Stimulated activated CD8-positive, alpha-beta memory T cell treated with anti-CD3 and anti-CD28 coated beads, Interleukin-15, amount 100 ng/mL, for 24 hours (primary cell): Measurements from ENCODE around the gene ATXN7L3.
A peak's percentile ranks its signal among the peaks of the same experiment; 100 is the strongest.

Source experiments
- DNase-seq: peaks from one replicate; pipeline ENCODE4 v3.0.0-alpha.2; 2020; ENCODE audit warnings: low read depth

Gene ATXN7L3

DNA sequence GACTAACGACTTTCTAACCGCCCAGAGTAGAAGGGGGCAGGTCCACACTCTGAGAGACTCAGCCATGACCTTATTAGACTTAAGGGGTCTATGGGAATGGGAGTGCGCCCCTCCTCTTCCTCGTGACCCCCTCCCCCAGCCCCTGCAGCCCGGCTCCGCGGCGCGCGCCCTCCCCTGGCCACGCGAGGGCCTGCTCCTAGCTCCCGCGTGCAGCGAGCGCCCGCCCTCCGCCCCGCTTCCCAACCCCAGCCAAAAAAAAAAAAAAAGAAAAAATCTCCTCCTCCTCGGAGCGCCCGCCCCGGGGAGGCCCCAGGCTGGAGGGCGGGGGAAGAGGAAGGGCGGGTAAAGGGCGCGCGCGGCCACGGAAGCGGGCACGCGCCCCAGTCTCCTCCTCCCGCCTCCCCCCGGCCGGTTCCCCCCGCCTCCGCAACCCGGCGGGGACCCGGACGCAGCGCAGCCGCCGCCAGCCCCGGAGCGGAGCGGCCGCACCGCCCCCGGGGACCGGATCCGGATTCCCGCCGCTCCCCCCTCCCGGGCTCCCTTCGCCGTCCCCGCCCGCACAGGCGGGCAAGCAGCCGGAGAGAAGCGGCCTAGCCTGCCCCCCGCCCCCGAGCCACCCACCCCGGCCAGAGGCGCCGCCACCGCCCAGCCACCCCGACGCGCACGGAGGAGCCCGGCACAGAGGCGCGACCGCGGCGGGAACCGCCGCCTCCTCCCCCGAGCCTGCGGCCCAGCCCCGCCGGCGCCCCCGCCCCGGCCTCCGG, 18.8 kb upstream of the ATXN7L3 start:
- DNase-seq: peak; percentile 69

DNA sequence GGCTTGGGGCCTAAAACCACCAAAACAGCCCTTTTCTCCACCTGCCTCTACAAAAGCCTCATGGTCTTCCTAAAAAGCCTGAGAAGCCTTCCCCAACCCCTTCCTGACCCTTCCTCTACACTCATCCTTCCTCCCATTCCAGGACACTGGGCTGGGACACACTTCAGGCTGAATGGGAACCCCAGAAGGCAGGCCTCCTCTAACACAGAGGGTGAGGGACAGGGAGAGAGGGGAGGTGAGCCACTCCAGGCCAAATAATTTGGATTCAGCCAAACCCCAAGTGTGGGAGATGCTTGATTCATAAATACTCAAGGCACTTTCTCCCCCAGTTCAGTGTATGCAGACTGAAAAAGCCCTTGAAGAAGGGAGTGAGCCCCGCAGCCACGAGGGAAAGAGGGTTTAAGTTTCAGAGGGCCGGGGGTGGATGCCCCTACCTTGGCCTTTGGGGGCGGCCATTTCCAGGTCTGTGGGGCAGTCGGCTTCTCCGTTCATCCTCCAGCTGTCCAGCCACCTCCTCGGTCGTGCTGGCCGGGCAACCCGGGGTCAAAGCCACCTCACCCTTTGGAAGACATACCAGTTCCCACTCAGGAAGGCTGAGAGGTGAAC, 18.2 kb upstream of the ATXN7L3 start:
- DNase-seq: no peak

DNA sequence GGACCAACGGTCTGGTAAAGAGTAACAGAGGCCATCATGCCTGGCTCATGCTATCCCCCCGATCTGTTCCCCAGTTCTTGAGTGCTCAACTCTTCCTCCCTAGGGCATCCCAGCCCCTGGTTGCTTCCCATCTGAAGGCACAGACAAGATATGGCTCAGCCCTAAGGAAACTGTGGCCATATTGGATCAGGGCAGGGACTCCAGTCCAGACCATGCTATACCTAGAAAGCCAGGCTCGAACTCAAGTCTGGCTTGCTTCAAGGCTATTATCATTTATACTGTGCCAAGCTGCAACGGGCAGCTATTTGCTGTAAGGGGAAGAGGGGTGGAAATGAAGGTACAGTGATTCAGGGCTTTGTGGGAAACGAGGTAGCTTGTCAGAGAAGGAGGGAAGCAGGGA, 17.0 kb upstream of the ATXN7L3 start:
- no peak for DNase-seq

DNA sequence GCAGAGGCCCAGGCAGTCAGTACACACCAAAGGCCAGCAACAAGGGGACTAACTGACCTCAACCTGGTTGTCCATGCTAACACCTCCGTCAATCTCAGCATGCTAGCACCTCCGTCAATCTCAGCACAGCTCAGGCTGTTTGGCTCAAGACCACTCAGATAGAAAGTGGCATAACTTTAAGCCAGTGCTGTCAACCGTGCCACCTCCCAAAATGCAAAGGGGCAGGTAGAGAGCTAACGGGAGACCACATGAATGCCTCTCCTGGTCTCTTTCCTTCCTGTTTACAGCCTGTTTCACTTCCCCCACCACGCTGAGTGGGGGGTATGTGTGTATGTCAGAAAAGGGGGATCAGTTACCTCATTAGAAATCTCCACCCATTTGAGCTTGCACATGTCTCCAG, 16.5 kb upstream of the ATXN7L3 start:
- DNase-seq: no peak

DNA sequence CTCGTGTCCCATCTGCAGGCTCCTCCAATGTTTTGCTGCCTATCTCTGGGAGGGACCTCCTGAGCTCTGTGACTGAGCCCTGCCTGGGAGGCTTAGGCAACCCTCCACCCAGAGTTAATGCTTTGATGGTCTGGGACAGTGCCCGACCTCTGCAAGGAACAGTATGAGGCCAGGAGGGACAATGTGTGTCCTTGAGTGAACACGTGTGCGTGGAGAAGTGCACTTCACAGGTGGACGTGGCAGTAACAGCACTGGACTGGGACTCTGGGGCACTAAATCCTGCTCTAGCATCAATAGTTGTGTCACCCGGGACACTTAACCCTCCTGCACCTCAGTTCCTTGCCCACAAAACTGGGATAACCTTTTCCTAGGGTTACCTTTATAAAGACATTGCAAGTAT, 15.2 kb upstream of the ATXN7L3 start:
- DNase-seq: no peak

DNA sequence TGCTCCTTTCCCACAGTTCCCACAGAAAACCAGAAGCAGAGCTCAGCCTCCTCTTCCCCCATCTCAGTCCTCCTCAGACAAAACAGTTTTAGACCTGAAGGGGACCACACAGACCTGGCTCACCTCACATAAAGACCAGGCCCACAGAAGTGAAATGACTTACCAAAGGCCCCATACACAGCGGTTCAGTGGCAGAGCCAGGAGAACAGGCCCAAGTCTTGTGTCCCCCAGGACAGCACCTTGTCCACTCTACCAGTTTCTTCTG, 14.5 kb upstream of the ATXN7L3 start:
- DNase-seq: no peak

DNA sequence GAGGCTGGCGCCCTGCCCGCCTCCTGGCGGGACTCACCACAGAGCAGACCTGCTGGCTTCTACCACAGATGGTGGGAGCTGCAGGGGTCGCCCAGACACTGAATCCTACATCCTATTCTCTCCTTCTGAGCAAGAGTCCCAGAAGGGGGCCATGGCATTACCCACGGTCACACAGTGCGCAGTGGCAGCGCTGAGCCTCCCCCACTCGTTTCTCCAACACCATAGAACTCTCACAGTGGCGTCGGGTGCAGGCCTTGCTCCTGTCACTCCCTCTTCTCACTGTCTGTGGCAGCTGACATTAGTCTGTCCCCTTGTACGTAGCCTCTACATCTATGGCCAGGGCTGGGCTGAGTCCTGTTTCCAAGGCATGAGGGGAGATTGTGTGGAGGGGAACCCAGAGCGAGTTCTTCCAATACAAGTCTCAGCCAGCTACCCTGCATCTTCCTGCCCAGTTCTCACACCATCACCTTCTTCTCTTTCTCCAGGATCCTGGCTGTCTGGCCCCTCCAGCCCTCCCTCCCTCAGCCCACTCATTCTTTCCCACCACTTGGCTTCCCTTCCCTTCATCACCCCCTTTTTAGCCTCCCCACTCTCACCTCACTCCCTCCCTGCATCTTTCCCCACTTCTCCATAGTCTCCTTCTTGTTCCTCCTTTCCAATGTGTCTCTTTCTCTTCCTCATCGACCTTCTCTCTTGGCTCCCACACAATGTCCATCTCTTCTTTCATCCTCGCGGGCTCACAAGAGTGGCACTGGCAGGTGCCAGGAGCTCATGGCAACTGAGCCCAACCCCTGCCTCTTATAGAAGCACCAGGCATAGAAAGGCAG, 13.9 kb upstream of the ATXN7L3 start:
- DNase-seq: no peak

DNA sequence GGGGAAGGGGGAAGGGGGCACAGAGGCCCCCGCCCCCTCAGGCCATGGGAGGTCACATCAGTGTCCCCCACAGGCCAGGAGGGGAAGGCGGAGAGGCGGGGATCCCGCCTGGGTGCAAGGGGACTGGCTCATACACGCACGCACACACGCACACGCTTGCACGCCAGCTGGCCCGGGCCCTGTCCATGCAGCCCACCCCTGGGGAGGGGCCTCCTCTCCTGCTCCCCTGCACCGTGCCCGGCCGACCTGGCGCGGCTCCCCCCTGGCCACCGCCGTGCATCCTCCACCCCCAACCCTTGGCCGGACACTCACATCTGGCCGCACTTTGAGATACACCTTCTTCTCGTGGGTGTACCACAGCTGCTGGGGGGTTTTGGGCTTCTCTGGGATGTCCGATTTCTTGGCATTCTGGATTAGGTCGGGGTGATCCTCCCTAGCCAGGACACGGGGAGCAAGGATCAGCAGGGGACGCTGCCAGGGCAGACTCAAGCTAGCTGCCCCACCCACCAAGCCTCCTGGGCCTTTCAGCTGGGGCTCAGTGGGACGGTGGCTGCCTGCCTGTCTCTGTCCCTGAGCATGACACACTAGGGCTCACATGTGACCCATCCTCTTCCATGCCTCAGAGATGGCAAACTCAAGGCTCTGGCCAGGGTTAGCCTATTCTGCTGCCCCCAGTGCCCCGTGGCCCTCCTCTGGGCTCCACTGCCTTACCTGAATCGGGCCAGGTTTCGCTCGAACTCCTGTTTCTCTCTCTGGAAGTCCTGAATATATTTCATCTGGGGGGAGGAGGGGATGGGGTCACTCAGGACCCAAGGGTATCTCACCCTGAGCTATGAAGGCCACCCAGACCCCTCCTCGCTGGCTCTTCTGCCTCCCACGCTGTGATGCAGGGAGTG, 13.1 kb upstream of the ATXN7L3 start:
- DNase-seq: no peak

DNA sequence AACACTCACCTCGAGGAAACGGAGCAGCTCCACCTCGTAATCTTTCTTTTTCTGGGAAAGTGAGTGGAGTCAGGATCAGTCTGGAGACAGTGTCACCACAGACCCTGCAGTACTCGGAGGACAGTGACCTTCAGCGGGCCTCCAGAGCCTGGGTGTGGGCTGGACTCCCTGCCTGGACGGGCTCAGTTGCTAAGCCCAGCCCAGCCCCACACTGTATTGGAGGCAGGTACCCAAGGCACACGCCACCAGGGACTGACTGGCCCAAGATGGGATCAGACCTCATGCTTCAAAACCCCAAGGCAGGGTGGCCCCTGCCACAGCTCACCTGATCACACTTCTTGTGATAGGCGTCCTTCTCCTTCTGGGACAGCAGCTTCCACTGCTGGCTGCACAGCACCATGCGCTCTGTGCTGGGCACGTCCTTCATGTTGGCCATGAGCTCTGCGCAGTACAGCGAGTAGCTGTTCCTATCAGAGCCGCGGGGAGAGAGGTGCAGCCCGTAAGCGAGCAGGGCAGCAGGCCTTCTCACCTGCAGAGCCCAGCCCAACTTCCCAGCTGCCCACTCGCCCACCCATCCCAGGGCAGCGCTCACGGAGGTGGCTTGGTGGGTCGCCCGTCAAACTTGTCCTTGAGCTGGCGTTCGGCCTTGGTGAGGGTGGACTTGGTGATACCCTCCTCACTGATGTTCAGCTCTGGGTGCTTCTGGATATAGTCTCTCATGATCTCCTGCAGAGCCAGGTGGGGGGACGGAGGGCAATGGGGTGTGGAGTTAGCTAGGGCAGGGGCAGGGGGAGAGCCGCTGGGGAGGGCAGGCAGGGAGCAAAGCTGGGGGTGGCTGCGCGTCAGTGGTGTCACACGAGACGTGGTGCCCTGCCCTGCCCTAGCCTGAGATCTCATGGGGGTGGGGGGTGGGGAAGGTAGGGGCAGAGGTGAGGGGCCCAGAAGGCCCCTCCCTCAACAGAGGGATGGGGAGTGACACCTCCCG, 11.9 kb upstream of the ATXN7L3 start:
- DNase-seq: no peak

DNA sequence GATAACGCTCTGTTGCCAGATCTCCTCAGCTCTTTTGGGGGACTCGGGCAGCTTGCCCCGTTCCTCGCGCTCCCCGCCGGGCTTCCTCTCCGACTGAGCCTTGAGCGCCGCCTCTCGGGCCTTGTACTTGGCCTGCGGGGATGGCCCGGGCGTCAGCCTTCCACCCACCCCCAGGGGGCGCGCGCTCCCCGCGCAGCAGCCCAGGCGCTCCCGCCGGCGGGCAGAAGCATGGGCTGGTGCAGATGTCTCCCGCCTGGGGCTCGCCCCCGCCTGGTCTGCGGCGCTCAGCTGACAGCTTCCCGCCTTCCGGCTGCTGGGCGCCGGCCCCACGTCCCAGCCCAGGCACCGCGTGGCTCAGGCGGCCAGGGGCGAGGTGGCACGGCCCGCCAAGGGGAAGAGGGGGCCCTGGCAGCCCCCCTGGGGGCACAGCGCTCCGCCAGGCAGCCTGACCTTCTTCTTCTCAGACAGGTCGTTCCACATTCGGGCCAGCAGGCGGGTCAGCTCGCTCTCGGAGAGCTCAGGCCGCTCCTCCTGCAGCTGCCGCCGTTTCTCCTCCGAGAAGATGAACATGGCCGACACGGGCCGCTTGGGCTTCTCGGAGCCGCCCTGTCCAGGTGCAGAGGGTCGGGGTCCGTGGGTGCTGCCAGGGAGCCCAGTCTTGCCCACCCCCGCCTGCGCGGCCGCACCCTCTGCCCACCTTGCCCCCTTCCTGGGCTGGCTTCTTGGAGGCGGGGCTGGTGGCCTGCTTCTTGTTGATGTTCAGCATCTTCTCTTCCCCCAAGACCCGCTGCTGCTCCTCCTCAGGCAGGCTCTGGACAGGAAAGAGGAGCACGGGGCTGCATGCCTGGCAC, 10.9 kb upstream of the ATXN7L3 start:
- DNase-seq: peak; percentile 81

DNA sequence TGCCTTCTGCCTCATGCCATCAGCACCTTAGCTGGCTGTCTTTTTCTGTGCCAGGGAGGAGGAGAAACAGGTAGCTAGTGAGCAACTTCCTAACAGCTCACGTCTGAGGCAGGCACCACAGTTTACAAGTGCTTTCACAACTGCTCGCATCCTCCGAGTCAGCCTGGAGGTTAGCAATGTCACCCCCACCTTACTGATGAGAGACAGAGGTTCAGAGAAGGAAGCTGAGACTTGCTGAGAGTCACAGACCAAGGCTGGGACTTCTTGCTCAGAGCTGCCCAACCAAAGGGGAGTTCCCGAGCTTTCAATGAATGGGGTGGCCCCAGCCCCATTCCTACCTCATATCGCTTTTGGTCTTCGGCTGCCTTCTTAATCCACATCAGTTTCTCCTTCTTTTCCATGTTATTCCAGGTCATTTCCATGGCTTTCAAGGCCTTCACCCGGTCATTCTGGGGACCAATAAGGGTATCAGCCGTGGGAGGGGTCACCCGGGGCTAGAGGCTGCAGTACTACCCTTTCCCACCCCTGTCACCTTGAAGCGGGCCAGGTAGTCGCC, 10.2 kb upstream of the ATXN7L3 start:
- no peak for DNase-seq

DNA sequence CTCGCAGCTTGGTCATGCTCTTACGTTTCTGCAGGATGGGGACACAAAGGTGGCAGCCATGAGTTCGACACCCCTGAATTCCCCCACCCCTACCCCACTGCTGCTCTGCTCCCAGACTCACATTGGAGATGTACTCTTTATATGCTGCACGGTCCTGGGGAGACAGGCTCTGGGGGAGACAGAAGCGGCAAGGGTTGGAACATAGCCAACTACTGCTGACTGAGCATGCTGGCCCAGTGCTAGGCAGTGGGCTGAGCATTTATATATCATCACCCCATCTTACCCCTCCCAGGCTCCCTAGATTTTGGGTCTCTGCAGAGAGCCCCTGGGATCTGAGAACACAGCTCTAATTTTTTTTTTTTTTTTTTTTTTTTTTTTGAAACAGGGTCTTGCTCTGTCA, 8.1 kb upstream of the ATXN7L3 start:
- DNase-seq: no peak

DNA sequence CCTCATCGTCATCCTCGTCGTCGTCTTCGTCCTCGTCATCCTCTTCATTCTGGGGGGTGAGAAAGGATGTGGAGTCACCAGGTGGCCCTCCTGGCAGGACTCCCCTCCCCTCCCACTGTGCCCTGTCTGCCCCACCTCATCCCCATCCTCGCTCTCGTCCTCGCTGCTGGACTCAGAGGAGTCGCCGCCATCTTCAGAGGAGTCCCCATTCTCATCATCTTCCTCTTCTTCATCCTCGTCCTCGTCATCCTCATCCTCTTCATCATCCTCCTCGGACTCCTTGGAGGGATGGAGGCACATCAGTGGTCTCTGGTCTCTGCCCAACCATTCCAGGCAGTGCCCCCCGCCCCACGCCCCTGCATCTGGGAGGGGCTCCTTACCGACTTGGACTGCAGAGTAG, 7.6 kb upstream of the ATXN7L3 start:
- DNase-seq: no peak

DNA sequence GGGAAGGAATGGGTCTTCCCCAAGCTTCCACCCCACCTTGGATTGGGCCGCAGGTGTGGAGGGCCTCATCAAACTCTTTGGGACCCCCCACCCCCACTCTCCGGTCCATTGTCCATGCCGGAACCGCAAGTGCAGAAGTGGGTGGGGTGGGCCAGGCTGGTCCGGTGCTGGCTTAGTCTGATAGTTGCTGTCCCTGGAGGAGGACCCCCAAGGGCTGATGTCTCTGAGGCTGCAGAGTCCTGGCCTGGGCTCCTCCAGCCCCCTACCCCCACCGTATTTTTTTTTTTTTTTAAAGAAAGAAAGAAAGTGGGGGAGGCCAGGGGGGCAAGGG, 7.1 kb upstream of the ATXN7L3 start:
- no peak for DNase-seq

DNA sequence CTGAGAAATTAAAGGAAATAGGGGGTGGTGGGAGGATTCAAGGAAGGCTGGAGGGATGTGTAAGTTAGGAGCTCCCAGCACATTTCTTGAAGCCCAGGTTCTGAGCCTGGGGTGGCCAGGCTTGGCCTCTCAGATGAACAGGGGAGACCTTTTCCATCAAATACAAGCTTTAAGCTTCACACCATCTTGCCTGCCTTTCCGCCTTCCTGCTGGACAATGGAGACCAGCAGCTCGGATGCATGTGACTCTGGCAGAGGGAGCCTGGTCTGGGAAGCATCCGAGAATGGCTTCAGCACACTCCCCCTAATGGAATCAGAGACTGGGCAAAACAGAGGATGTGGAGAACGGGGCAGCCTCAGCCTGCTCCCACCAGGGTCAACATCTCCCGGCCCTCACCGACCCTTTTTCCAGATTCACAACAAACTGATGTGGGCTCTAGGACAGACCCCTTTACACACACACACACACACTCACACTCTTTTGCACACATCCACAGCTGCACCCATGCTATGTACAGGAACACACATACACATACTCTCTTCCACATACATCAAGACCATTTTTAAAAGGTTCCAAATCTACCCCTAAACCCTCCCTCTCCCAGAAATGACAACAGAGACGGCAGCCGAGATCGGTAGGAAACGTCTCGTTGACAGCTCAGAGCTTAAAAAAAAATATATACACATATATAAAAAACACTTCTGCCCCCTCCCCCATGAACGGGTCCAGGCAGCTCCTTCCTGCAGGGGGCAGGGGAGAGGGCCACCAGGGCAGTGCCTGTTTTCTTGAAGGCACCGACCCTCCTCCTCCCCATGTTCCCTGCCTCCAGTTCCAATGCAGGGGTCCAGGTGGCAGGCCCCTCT, 6.5 kb upstream of the ATXN7L3 start:
- no peak for DNase-seq

DNA sequence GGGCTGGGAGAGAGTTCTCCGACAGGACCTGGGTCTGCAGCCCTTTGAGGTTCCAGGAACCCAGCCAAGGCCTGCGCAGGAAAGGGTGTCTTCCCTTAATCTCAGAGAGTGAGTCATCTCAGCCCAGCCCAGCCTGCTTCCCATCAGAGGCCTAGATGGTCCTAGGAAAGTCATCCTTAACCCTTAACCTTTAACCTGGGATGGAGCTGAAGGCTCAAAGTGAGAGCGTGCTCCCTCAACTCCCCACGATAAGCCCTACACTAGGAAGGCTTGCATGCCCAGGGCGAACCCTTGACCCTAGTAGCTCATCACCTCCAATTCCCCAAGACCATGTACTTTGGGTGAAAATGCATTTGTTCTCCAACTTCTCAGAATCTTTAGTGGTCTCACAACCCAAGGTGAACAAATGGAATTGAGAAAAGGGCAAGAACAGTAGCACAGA, 4.8 kb upstream of the ATXN7L3 start:
- DNase-seq: no peak

DNA sequence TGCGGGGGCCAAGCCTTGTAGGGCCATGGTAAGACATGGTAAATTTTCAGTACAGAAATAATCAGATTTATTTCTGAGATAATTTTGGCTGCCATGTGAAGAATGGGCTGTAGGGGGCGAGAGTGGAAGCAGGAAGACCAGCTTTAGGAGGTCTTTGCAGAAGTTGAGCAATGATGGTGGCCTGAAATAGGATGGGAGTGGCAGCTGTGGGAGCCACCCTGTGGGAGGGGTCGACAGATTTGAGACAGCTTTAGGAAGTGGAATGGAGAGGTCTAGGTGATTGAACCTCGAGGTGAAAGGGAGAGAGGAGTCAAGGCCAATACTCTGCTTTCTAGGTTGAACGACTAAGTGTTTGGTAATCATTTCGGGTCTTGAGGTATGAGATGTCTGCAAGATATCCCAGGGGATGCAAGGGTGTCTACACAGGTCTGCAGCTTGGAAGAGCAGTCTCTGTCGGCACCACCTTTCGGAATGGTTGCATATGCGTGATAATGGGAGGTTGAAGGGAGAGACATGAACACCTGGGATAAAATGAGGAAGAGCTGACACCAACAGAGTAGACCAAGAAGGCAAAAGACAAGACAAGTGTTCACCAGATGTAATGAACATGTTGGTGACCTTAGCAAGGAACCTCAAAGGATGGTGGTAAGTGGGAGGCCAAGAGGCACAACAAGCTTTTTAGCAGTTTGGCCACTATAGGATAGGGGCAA, 4.2 kb upstream of the ATXN7L3 start:
- no peak for DNase-seq

DNA sequence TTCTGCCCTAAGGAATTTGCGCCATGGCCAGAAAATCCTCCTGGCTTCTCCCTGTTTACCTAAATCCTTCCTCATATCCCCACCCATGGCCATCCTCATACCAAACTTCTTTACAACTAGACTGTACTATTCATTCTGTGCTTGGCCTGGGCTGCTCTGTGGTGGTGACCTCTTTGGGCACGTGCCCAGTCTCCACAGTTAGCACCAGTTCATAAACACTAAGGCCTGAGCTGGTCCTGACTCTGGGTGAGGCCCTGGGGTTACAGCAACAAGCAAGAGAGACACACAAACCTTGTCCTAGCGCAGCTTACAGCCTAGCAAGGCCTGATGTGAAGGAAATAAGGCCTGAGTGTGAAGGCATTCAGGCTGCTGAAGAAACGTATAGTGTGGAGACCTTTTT, 3.1 kb upstream of the ATXN7L3 start:
- no peak for DNase-seq
